UCSD-AML1 (cell line): ENCODE measurements around the gene LGALS4.
"Not testable (repeated sequence)": the region's sequence is repeated elsewhere in the genome, so short reads cannot be mapped to it uniquely, and the experiment has no call there.

Source experiments
- DNase-seq: peaks from one replicate; lab custom pipeline; 2025; ENCODE audit not compliant: unreplicated experiment; lab: John Stamatoyannopoulos, UW

Gene LGALS4, protein sequence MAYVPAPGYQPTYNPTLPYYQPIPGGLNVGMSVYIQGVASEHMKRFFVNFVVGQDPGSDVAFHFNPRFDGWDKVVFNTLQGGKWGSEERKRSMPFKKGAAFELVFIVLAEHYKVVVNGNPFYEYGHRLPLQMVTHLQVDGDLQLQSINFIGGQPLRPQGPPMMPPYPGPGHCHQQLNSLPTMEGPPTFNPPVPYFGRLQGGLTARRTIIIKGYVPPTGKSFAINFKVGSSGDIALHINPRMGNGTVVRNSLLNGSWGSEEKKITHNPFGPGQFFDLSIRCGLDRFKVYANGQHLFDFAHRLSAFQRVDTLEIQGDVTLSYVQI

DNA sequence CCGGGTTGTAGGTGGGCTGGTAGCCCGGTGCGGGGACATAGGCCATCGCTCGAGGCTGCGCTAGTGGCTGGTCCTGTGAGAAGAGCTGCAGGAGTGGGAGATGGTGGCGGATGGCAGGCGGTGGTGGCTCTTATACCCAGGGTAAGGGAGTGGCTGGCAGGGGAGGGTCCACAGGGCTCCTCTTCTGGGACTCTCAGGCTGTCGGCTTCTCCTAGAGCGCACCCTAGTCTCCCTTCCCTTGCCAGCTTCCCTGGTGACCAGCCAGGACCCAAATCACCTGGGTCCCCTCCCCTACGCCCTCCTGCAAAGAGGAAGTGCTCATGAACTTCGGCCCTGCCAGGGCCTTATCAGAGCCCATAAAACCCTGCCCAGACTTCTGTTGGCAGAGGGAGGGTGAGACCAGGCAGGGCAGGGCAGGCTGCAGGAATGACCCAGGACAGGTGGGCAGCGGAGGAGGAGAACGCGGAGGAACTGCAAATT lies at the start of gene LGALS4:
TSS of gene LGALS4 (minus strand) at position 105 of the 480 bp plus-strand sequence. CDS start at position 46, 59 bp downstream.
- DNase-seq = no peak

DNA sequence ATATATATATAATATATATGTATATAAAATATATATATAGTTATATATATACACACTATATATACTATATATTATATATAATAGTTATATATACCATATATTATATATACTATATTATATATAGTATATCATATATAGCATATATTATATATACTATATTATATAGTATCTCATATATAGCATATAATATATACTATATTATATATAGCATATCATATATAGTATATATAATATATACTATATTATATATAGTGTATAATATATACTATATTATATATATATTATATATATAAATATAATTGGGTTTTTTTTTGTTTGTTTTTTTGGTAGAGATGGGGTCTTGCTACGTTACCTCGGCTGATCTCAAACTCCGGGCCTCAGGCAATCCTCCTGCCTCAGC lies 48.6 kb upstream of the LGALS4 start:
- no peak for DNase-seq

DNA sequence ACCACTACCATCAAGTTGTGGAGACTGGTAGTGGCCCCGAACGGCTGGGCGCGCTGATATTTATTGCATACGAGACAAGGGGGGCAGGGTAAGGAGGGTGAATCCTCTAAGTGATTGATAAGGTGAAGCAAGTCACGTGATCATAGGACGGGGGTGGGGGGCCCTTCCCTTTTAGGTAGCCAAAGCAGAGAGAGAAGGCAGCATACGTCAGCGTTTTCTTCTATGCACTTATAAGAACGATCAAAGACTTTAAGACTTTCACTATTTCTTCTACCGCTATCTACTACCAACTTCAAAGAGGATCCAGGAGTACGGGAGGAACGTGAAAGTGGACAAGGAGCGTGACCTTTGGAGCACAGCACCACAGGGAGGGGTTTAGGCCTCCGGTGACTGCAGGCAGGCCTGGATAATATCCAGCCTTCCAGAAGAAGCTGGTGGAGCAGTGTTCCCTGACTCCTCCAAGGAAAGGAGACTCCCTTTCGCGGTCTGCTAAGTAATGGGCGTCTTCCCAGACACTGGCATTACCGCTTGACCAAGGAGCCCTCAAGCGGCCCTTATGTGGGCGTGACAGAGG lies 47.0 kb upstream of the LGALS4 start:
- DNase-seq = not testable (repeated sequence)

- DNase-seq = no peak
Measured at GRCh38 chr19:38856813-38857212, 44.1 kb upstream of the LGALS4 start.

DNA sequence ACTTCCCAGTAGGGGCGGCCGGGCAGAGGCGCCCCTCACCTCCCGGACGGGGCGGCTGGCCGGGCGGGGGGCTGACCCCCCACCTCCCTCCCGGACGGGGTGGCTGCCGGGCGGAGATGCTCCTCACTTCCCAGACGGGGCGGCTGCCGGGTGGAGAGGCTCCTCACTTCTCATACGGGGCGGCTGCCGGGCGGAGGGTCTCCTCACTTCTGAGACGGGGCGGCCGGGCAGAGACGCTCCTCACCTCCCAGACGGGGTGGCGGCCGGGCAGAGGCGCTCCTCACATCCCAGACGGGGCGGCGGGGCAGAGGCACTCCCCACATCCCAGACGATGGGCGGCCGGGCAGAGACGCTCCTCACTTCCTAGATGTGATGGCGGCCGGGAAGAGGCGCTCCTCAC lies 43.0 kb upstream of the LGALS4 start:
- DNase-seq = not testable (repeated sequence)

GRCh38 chr19:38854961-38855360 lies 42.2 kb upstream of the LGALS4 start:
- not testable (repeated sequence) for DNase-seq

GRCh38 chr19:38853214-38853613 lies 40.5 kb upstream of the LGALS4 start:
- DNase-seq = no peak

- DNase-seq = peak; percentile 47
Measured at GRCh38 chr19:38852231-38853044, 39.7 kb upstream of the LGALS4 start.

DNA sequence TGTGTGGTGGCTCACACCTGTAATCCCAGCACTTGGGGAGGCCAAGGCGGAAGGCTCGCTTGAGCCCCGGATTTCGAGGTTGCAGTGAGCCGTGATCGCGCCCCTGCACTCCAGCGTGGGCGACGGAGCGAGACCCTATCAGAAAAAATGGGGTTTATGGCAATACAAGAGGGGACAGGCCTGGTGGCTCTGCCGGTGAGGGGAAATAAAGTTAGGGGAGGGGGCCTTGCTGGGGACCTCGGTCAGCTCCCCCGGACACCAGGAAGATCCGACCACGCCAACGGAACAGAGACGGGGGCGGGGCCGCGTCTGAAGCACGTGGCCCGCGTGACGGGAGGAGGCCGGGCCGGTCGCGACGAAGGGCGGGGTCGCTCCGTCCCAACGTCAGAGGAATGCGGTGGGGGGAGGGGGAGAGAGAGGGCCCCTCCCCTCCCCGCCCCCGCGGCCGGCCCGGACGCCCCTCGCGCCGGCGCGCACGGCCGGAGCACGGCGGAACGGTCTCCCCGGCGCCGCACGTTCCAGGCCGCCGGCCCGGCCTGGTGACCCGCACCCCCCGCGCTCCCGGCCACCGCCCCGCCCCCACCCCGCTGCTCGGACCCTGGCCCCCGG lies 39.0 kb upstream of the LGALS4 start:
- peak; percentile 92 for DNase-seq

DNA sequence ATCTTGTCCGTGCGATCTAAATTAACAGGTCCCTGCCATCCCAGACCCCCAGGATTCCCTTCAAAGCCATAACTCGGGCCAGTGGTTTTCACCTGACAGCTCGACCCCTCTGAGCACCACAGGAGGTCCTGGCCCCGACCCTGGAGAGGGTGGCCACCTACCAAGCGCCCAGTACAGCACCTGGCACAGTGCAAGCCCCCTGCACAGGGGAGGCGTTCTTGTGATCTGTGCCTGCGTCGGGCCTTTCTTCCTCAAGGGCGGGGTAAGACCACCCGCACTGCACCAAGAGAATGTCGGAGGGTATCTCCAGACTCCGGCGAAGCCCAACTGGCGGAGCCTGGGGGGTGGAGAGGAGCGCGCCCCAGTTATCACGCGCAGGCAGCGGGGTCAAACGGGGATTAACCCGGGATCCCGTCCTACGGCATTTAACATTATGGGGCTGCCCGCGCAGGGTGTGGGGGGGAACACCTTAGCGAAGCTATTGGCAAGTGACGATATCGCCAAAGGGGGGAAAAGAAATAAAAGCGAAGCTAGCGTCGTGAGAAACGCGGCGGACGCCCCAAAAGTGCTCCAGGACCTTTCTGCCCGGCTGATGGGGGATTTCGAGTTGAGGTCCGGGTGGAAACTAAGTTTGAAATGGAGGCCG lies 38.4 kb upstream of the LGALS4 start:
- no peak for DNase-seq

DNA sequence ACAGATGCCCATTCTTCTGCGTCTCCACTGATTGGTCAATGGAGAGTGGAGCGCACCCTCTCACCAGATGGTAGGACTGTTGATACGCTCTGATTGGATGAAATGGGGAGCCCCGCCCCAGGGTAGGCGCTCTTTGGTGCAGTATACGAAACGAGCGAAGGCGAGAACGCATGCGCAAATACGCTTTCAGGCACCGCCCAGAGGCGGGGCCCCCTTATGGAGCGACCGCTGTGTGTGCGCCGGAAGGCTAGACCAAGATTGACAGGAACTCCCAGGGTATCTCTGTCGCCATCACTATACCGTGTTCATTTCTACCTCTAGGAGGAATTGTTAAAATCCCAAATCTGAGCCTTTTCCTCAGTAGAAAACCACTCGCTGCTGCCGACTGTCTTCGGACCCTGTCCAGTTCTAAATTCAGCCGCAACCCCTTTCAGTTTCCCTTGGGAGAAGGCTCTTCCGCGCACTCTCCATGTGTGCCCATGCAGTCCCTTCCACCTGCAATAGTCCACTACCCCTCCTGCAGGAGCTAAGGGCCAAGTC lies 37.8 kb upstream of the LGALS4 start:
- DNase-seq = peak; percentile 100

DNA sequence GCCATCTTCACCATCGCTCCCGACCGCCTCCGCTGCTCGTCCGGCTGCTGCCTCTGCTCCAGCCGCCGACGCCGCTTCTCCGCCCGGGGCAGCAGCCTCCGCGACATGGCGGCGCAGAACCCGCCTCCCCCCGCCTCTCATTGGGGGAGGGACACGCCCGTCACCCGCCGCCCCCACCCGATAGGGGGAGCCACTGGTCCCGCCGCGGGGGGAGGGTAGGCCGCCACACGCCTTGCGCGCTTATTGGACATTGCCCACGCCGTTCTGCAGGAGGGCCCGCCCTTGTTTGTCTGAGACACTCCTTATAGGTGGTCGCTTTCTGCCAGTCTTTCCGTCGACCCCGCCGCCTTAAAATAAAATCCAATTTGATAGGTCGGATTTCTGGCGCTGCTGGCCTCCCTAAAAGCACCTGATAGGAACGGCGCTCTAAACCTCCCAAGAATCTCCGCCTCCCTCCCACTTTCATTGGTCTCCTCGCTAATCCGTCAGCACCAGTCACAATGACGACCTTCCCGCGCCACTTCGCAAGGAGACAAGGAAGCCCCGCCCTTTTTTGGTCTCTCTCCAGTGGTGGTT lies 37.2 kb upstream of the LGALS4 start, which contains the start of gene HNRNPL:
TSS of gene HNRNPL (minus strand) at position 127 of the 576 bp plus-strand sequence. CDS start at position 107, 20 bp downstream.
- DNase-seq = peak; percentile 100

DNA sequence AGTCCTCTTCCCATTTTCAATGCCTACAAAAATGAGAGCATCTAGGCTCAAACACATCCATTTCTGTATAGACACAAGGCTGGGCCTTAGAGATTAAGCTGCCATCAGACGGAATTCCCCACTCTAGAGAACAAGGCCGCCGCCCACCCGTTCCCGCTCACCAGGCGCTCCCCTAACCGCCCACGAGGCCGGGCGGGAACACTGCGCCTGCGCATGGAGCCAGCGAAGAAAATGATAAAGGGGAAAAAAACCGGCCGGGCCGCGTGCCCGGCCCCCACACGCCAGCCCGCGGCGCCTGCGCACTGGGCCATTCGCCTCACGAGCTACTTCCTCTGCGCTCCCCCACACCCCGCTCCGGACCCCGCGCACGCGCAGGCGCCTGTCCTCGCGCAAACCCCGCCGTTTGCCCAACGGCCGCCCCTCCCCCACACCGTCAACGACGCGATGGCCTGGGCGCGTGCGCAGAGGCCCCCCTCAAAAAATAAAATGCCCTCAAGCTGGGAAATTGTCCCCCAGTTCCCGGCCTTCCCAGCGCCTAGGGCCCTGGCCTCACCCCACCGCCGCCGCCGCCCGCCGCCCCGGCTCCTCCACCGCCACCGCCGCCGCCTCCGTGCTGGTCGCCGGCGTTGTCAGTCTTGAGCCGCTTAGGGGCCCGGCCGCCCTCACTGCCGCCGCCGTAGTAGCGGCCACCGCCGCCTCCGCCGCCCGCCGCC lies 36.6 kb upstream of the LGALS4 start:
- peak; percentile 98 for DNase-seq

DNA sequence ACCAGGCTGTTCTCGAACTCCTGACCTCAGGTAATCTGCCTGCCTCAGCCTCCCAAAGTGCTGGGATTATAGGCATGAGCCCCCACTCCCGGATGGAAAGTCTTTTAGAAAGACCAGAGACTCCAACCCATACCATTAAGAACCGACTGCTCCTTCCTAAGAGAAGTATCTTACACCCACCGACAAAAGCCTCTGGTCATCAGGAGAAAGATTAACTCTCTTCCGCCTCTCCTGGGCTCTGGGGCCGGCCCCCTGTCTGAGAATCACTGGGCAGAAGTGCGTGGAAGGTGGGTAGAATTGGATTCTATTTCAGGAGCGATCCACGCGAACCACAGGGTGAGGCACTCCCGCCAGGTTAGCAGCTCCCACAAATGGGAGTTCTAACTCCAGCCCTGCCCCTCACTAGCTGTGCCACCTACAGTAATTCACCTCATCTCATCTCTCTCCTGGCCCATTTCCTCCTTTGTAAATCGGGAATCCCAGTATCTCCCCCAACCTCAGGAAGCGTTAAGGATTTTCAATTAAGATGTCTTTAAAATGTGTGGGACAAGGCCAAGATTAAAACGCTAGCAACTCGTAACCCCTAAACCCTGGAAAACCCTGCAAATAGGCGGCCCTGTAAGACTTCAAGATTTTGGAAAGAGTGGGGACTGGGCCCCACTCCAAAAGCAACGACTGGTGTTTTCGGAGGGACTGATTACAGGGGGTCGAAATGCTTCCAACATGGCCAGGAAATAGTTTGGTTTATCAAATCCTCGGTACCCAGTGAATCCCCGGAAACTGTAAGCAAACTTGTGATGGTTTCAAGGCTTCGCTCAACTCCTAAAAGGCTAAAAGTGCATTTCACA lies 35.8 kb upstream of the LGALS4 start:
- no peak for DNase-seq

DNA sequence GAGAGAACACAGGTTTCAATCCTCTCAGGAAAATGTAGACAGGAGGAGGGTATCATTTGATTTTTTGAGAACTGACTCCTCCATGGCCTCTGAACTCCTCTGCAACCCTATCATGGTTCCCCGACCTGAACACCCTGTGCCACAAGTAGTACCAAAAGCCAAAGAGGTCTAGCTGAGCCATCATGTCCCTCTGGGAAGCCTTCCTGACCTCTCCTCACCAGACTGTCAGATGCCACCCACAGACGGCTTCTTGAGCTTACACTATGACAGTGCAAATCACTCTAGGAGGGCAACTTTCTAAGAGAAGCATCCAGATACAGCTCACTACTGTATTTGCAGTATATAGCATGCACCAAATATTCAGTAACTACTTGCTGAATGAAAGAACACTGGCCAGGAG lies 33.4 kb upstream of the LGALS4 start:
- no peak for DNase-seq

- no peak for DNase-seq
Measured at GRCh38 chr19:38845374-38846024, 32.8 kb upstream of the LGALS4 start.

GRCh38 chr19:38844093-38844686 lies 31.4 kb upstream of the LGALS4 start:
- DNase-seq = no peak
